Ovary (tissue), 9 donors: Measurements from ENCODE around the gene MYOM3. TPM values are rescaled to one million over a fixed set of nuclear protein-coding genes. Genes with fewer than 3 reads are reported as not detected.
A peak's percentile ranks its signal among the peaks of the same experiment; 100 is the strongest.
"Not testable (repeated sequence)": the region's sequence is repeated elsewhere in the genome, so short reads cannot be mapped to it uniquely, and the experiment has no call there.

ENCODE experiments used
- DNase-seq, 5 donors: peaks; one replicate each; pipeline ENCODE4 v3.0.0-alpha.2; 2019 to 2020
- H3K27ac ChIP-seq, 2 donors: fragments of 200-600 bp; one replicate each; pipeline versions ENCODE4 v1.5.1 to v1.8.0; 2019 to 2022
- H3K27me3 ChIP-seq: fragments of 200-600 bp; one replicate; pipeline ENCODE4 v1.8.0; 2022
- H3K36me3 ChIP-seq: fragments of 200-600 bp; sonication (generic); one replicate; pipeline ENCODE4 v1.5.1; 2019
- H3K4me1 ChIP-seq: one replicate; pipeline ENCODE4 v1.8.1; 2013; ENCODE audit warnings: mild to moderate bottlenecking, moderate library complexity; ENCODE audit not compliant: insufficient read depth
- H3K4me3 ChIP-seq: fragments of 200-600 bp; sonication (generic); one replicate; pipeline ENCODE4 v1.5.1; 2017
- H3K9me3 ChIP-seq, 2 donors: fragments of 200-600 bp in 1 of 2; sonication (generic) in 1 of 2; one replicate each; pipeline versions ENCODE4 v1.5.1 to v1.8.1; 2013 to 2019; ENCODE audit warnings: mild to moderate bottlenecking in 1 of 2, moderate library complexity in 1 of 2
- CTCF ChIP-seq, 3 donors: fragments of 450-650 bp in 2 of 3; fragments of 200-600 bp in 1 of 3; IDR thresholded peaks; one replicate each; pipeline versions ENCODE4 v1.5.1 to v1.8.0; 2016 to 2022; ENCODE audit warnings: antibody characterized with exemption in 3 of 3, mild to moderate bottlenecking in 1 of 3
- EP300 ChIP-seq: sonication (generic); formaldehyde crosslinking; IDR thresholded peaks from one replicate; pipeline ENCODE4 v1.6.1; 2017; ENCODE audit warnings: antibody characterized with exemption
- POLR2A ChIP-seq: fragments of 450-650 bp; IDR thresholded peaks from one replicate; pipeline ENCODE4 v1.6.1; 2017; ENCODE audit warnings: antibody characterized with exemption, mild to moderate bottlenecking, moderate library complexity
- WGBS, 3 donors: extraction: QIAGEN DNeasy Blood & Tissue Kit in 1 of 3; methylation state at CpG; one replicate each; pipeline versions ENCODE4 v1.1.5 to v1.1.7; 2013 to 2017; 5-methylcytosine and 5-hydroxymethylcytosine counted together
- intact Hi-C, 4 donors: fragments of 100-400 bp; cut with DNase I; formaldehyde crosslinking; loops; one replicate each; pipeline versions ENCODE4 v1.11.0 to v1.15.1; 2022 to 2023
- polyA plus RNA-seq, 2 donors: library from polyadenylated mRNA; stranded (reverse); fragments of 200-250 nt in 1 of 2; fragments of 350-450 nt in 1 of 2; fragmentation: Illumina TruSeq in 1 of 2; extraction: RNeasy Lipid Tissue Mini Kit (QIAGEN cat#74804) in 1 of 2; gene quantifications; one replicate each; pipeline ENCODE4 v1.2.3, GENCODE V29; 2013 to 2014
- total RNA-seq, 7 donors: library from RNA; depleted of rRNA in 2 of 7; stranded (reverse); fragments of >200 nt in 2 of 7; fragmentation: NEBNext Ultra II Directional in 3 of 7; extraction: Animal tissue kit (Norgen Biotek cat#: 25700) in 3 of 7; gene quantifications; one replicate each; pipeline versions ENCODE4 v1.1.0 to v1.2.4, GENCODE V29; 2016 to 2023
- donor health status: DM: no; HTN: no; CAD: no; lungs with moderate emphysema.
- donor health status: DM: no; HTN: no; CAD: no.
- donor health status: Bipolar disorder and iron deficiency.
- donor health status: DM: yes; HTN: yes; CAD: no.
- donor health status: DM: no; HTN: no; CAD: no.
- donor health status: DM: yes; HTN: yes; CAD: no.

Gene MYOM3
- total and polyA plus RNA-seq, 9 donors: 0.08 to 1.2 (median 0.27) TPM

- Histone ChIP-seq H3K36me3 (no peaks in the 10 kb centered on the region), H3K4me1 (peaks cover 28% of the 10 kb centered on the region), H3K27me3 (no peaks in the 10 kb centered on the region), H3K9me3 (no peaks in the 10 kb centered on the region), H3K27ac (peak overlapping the region; percentile 83 to 86), H3K4me3 (no peak overlapping the region)
- peak; percentile 97 to 99 (median 99) for DNase-seq
- TF ChIP-seq CTCF (IDR thresholded peaks at IDR 0.05): peak in 1 of 3 donors; percentile 23
- no peak for TF ChIP-seq POLR2A
- TF ChIP-seq EP300: peak; percentile 76
- intact Hi-C loops: loop anchor here in 2 of 4 donors (2.0 to 10.0 kb wide), 2 partner anchors 38 to 244 kb away; partner anchors contain the start of genes SRSF10 (in 2 of the 2) and PITHD1 (in 1 of the 2)
- WGBS, 3 donors: 11 to 15% (median 14%) methylated on average over 20 of the region's 20 CpGs
Observed at GRCh38 chr1:24018611-24019580, 93.0 kb downstream of the MYOM3 start.

DNA sequence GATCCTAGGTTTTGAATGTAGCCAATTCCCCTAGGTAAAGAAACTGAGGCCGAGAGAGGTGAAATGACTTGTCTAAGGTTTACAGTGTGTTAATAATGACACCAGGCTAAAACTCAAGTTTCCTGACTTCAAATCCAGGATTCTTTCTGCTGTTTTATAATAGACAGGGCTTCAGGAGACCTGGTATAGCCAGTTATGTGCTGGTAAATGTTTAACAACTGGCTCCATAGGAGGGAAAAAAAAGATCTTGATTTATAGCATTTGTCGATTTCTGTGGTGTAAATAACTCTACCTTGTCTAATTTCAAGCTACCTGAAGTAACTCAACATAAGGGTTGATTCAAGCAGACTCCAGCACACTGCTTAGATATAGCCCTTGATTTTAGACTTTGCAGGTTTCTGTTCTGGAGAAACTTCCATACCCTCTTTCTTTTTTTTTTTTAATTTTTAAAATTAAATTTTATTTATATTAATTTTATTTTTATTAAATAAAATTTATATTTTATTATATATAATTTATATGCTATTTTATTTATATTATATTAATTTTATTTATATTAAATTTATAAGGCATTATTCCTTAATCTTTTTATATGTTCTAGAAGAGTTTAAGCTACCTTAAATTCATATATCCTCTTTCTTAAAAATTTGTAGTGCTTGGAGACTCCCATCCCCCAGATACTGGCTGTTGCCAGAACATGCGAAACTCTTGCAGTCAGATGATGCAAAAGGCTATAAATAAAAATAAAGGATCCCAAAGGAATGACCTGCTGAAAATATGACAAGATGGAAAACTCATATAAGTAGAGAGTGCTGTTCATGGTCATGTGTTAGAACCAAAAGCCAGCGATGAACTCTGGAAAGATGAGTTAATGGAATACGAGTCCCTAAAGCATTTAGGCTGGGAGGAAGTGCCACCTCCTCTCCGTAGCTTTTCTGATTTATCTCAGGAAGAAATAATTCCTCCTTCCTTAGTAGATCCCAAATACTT lies 96.4 kb downstream of the MYOM3 start:
- intact Hi-C loops: loop anchor here in 1 of 4 donors (10.0 kb wide), 1 partner anchor 241 kb away; the partner anchor contains the start of gene PITHD1

GRCh38 chr1:24012878-24013277 lies 99.1 kb downstream of the MYOM3 start:
- WGBS, 3 donors: 81 to 96% (median 96%) methylated on average over 8 of the region's 8 CpGs
- not testable (repeated sequence) for H3K4me3 ChIP-seq, DNase-seq, H3K36me3 ChIP-seq, H3K27me3 ChIP-seq, H3K9me3 ChIP-seq, H3K27ac ChIP-seq, H3K4me1 ChIP-seq
- intact Hi-C loops: loop anchor here in 1 of 4 donors (10.0 kb wide), 1 partner anchor 238 kb away; the partner anchor contains the start of gene PITHD1

More for the DNA sequence above, 96.4 kb downstream of the MYOM3 start:
- DNase-seq: no peak
- Histone ChIP-seq H3K27ac (no peak overlapping the region), H3K4me1 (peaks cover 15% of the 10 kb centered on the region), H3K9me3 (no peaks in the 10 kb centered on the region), H3K4me3 (no peak overlapping the region), H3K36me3 (no peaks in the 10 kb centered on the region), H3K27me3 (no peaks in the 10 kb centered on the region)
- WGBS, 3 donors: 37 to 54% (median 50%) methylated on average over 6 of the region's 6 CpGs
- TF ChIP-seq POLR2A (no peak), CTCF (IDR thresholded peaks at IDR 0.05) (no peak), EP300 (no peak)

DNA sequence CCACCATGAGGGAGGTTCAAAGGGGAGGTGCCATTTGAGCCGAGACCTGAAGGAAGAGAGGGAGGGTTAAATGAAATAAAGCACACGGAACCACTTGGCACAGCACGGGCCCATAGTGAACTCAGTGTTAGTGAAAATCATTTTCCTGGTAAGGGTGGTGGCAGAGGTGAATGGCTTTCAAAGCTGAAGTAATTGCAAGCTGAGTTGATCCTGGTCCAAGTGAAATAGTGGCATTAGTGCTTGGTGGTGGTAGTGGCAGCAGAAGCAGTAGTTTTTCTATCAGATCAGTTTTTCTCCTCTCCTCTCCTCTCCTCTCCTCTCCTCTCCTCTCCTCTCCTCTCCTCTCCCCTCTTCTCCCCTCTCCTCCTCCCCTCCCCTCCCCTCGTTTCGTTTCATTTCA lies 101.3 kb downstream of the MYOM3 start:
- 67 to 69% (median 67%) methylated on average over 3 of the region's 5 CpGs for WGBS, 3 donors
- Histone ChIP-seq H3K9me3 (no peaks in the 10 kb centered on the region), H3K4me3 (no peak overlapping the region), H3K4me1 (peaks cover 2% of the 10 kb centered on the region), H3K36me3 (no peaks in the 10 kb centered on the region), H3K27me3 (no peaks in the 10 kb centered on the region), H3K27ac (no peak overlapping the region)
- intact Hi-C loops: loop anchor here in 1 of 4 donors (10.0 kb wide), 1 partner anchor 236 kb away; the partner anchor contains the start of gene PITHD1
- no peak for DNase-seq
- no peak for TF ChIP-seq POLR2A
- no peak for TF ChIP-seq CTCF (IDR thresholded peaks at IDR 0.05)
- TF ChIP-seq EP300: no peak
